ENCODE measurements around the gene GUCD1.

Gene GUCD1

DNA sequence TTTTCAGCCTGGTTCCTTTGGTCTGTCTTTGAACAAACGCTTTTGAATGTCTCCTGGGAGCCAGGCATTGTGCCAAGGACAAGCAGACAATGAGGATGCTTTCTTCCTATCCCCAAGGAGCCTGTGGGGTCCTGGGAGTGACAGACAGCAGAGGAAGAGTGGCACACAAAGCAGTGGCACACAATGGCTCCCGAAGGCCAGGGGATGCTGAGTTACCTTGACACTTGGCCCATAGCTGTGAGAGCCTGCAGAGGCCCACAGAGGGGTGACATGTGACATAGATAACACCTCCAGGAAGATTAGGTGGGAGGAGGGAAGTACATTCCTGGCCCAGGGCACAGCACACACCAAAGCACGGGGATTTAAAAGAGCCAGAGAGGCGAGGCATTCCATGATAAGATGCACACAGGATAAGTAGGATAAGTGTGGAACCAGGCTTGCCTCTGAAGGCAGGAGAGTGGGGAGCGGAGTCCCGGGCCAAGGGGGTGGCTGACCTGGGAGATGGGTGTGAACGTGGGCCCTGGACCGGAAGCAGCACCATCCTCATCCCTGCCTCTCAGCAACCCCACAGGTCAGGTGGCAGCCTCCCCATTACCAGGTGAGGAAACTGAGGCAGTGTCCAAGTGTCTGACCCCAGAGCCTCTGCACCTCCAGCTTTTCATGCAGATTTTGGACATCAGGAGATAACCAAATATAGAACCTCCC is 53.5 kb downstream of the GUCD1 start:
- DNase-seq, result no peak

DNA sequence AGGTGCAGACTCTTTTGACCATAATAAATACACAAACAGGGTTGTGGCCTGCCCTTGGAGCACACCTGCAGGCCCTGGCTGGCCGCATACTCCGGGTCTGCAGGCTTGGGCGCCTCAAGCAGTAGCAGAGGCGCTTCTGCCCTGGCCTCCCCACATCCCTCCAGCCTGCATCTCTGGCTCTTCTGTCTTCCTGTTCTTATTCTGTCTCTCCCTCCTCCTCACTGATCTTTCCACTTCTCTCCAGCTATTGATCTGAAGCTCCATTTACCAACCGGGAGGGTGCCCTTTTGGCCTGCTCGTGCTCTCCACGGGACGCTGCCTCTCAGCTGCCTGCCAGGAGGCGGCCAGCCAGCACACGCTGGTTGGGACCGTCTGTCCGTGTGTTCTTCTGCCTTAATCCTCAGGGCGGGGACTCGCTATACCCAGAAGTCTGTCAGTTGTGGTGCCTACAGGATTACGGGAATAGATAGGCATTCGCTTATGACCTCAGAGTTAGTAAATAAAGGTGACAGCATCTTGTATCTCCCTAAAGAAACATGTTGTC is 54.6 kb downstream of the GUCD1 start:
- DNase-seq, result no peak

DNA sequence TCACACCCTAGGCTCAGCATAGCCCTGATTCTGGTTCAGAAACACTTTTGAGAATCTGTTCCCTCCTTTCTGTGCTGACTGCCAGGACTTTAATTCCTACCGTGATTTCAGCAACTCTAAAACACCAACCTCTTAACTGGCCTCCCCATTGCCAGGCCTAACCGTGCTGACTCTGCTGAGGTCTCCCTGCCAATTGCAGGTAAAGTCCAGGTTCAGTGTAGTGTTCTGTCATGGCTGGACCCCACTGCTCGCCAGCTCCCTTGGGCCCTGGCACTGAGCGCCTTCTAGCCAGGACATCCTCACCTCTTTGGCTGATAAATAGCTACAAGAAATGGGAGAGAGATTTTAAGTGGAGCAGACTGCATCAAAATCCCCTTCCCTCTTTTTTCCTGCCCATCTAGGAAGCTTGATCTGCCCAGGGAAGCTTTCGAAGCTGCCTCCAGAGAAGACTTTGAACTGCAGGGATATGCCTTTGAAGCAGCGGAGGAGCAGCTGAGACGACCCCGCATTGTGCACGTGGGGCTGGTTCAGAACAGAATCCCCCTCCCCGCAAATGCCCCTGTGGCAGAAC is 55.1 kb downstream of the GUCD1 start:
- no peak for DNase-seq

DNA sequence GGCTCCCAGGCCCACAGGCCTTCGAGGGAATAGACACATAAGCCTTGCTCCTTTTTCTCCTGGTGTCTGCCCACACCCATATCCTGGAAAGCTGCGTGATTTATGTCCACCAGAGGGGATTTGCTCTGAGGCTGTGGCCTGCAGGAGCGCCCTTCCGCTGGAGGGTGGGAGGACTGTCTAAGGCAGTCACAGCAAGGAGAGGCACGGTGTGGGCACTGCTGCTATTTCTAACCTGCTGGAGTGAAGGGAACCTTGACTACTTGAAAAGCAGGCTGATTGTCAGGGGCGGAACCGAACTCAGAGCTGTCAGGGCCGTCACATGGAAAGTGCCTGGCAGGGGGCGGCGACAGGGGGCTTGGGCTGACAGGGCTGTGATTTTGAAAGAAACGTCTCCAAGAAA is 56.1 kb downstream of the GUCD1 start:
- no peak for DNase-seq

DNA sequence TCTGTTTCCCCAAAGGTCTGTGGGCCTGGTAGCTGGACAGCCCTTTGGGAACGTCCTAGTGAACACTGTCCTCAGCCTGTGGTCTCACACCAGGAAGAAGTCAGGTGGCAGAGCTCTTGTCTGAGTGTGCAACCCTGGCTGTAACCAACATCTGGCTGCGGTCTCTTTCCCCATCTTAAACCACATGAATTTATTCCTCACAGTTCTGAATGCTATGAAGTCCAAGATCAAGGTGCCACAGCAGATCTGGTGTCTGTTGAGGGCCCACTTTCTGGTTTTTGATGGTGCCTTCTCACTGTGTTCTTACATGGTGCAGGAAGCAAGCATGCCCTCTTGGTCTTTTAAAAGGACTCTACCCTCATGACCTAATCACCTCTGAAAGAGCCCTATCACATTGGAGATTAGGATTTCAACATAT is 57.1 kb downstream of the GUCD1 start:
- no peak for DNase-seq

DNA sequence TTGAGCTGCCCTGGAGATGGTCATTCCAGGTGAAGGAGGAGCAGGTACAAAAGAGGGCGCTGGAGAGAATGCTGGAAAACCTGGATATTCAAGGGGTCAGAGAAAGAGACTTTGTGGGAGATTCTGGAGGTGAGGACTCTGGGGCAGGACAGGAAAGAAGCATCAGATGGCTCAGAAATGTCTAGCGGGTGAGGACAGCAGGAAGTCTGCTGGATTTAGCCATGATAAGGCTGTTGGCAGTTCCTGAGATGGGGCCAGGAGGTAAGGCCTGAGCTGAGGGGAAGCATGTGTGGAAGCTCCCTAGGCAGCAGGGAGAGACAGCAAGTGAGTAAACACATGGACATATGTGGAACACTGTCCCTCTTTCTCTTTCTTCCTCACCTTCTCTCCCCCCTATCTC is 58.3 kb downstream of the GUCD1 start:
- no peak for DNase-seq

DNA sequence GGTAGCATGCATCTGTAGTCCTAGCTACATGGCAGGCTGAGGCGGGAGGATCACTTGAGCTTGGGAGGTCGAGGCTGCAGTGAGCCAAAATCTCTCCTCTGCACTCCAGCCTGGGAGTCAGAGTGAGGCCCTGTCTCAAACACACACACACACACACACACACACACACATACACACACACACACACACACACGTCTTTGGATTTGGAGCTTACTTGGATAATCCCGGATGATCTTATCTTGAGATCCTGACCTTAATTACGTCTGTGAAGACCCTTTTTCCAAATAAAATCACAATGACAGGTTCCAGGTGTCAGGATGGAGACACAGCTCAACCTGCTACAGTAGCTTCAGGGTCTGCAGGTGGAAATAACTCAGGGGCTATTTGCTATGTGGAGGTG is 58.7 kb downstream of the GUCD1 start:
- no peak for DNase-seq

DNA sequence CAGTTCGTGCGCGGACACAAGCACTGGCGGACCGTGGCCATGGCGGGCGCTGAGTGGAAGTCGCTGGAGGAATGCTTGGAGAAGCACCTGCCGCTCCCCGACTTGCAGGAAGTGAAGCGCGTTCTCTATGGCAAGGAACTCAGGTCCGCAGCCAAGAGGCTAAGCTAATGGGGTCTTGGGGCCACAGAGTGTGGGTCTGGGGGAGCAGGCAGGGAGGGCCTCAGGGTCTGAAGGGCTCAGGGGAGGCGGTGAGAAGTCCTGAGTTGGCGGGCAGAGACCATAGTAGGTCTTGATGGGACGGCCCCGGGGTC is 59.6 kb downstream of the GUCD1 start:
- no peak for DNase-seq

DNA sequence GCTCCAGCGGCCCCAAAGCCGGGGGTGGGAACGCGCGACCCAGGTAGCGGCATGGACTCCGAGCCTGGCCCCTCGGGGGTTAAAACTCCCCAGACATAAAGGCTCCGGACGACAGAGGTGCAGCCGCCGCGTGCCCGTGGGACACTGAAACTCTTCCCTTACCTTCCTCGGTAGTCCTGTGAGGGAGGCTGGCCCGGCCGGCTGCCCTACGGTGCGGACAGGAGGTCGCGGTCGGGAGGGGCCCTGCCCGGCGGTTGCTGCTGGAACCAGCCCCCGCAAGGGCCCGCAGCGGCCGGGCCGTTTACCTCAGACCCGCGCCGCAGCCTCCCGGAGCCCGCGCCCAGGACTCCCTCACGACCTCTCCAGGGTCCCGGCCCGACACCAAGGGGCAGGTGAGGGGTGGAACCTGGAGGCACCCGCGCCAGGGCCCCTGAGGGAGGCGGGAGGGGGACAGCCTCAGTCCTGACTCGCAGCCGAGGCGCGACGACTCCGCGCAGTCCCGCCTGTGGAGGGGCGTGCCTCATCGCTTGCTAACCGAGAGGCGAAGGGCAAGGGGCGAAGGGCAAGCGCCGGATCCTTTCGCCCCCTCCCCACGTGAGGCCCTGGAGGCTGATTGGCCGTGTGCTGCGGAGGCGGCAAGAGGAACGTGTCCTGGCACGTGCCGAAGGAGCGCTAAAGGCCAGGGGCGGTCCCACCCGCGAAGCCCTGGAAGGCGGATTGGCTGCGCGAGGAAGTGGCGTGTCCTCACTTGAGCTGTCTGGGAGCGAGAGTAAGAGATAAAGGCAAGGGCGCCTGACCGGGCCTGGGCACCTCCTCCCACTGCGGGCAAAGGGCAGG is 60.2 kb downstream of the GUCD1 start, which contains the start of gene UPB1:
Gene UPB1 (plus strand): TSS at position 805 of the 837 bp plus-strand sequence. CDS start 72 bp downstream, outside the sequence.
- DNase-seq, result no peak

DNA sequence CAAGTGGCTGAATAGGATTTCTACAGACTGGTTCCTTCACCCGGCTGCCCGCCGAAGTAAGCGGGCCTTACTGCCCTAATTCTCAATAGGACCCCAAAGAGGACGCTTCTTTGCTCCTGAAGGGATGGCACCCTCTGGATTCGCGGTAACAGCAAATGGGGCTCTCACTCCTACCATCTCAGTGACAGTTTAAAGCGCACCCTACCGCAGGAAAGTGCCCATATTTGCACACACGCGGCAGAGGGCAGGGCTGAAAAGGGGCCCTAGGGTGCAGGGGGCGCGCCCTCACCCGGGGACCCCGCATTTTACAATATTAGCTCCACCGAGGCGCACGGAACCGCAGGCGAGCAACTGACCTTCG is 60.8 kb downstream of the GUCD1 start:
- DNase-seq, result no peak

DNA sequence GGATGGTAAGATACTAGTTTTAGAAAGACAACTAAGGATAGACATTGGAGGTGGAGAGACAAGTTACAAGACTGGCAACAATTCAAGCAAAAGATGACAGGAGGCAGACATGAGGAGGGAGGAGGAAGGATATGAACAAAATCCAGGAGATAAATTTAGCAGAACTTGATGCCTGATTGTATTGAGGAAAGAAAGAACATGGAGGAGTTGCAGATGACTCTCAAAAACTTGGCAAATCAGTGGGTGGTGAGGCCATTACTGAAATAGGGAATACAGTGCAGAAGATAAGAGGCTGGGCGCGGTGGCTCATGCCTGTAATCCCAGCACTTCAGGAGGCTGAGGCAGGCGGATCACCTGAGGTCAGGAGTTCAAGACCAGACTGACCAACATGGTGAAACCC is 62.5 kb downstream of the GUCD1 start:
- DNase-seq, result no peak

Data from NCI-H1436 (cell line).